ENCODE data around the gene CCDC148.

The CCDC148 gene

GRCh38 chr2:158143703-158144360 is 312.7 kb downstream of the CCDC148 start:
- no peak for DNase-seq

GRCh38 chr2:158142568-158143332 is 313.8 kb downstream of the CCDC148 start:
- no peak for DNase-seq

- no peak for DNase-seq
Measured at GRCh38 chr2:158142165-158142564, 314.4 kb downstream of the CCDC148 start.

- no peak for DNase-seq
Measured at GRCh38 chr2:158140201-158140600, 316.4 kb downstream of the CCDC148 start.

GRCh38 chr2:158138255-158138654 is 318.3 kb downstream of the CCDC148 start:
- no peak for DNase-seq

GRCh38 chr2:158135096-158135495 is 321.5 kb downstream of the CCDC148 start:
- no peak for DNase-seq

GRCh38 chr2:158134655-158135054 is 321.9 kb downstream of the CCDC148 start:
- no peak for DNase-seq

- DNase-seq: no peak
Measured at GRCh38 chr2:158134055-158134454, 322.5 kb downstream of the CCDC148 start.

- no peak for DNase-seq
Measured at GRCh38 chr2:158131919-158132566, 324.5 kb downstream of the CCDC148 start.

- no peak for DNase-seq
Measured at GRCh38 chr2:158131483-158131912, 325.1 kb downstream of the CCDC148 start.

GRCh38 chr2:158130832-158131473 is 325.6 kb downstream of the CCDC148 start:
- DNase-seq: no peak

GRCh38 chr2:158129037-158129436 is 327.5 kb downstream of the CCDC148 start:
- no peak for DNase-seq

GRCh38 chr2:158128168-158128973 is 328.2 kb downstream of the CCDC148 start:
- DNase-seq: no peak

- no peak for DNase-seq
Measured at GRCh38 chr2:158127380-158127804, 329.2 kb downstream of the CCDC148 start.

- no peak for DNase-seq
Measured at GRCh38 chr2:158125756-158126498, 330.6 kb downstream of the CCDC148 start.

GRCh38 chr2:158124896-158125295 is 331.7 kb downstream of the CCDC148 start:
- DNase-seq: no peak

All from NCI-H2081 (cell line).